NOMO-1 treated with DMSO at 0.1 percent for 48 hours (cell line): ENCODE results near the gene PFKFB1.

ENCODE experiments used
- DNase-seq: peaks from one replicate; lab custom pipeline; 2025; ENCODE audit not compliant: unreplicated experiment; lab: John Stamatoyannopoulos, UW

Gene PFKFB1

GRCh38 chrX:54994099-54994498 is at the start of gene PFKFB1:
PFKFB1 (minus strand) TSS chrX:54994188; CDS start chrX:54994007, 181 bp downstream.
- DNase-seq: no peak

GRCh38 chrX:55041514-55041913 is 47.5 kb upstream of the PFKFB1 start:
- no peak for DNase-seq

- DNase-seq: no peak
Observed at GRCh38 chrX:55039471-55039870, 45.5 kb upstream of the PFKFB1 start.

GRCh38 chrX:55033429-55033828 is 39.4 kb upstream of the PFKFB1 start:
- no peak for DNase-seq

- DNase-seq: no peak
Observed at GRCh38 chrX:55030271-55031205, 36.5 kb upstream of the PFKFB1 start, which contains the start of gene ALAS2. ALAS2 (minus strand) TSS chrX:55030977; CDS start chrX:55026000, 4,977 bp downstream.

GRCh38 chrX:55029291-55029690 is 35.3 kb upstream of the PFKFB1 start:
- DNase-seq: no peak

- no peak for DNase-seq
Observed at GRCh38 chrX:55028611-55029010, 34.6 kb upstream of the PFKFB1 start.

- DNase-seq: no peak
Observed at GRCh38 chrX:55028040-55028439, 34.1 kb upstream of the PFKFB1 start.

- no peak for DNase-seq
Observed at GRCh38 chrX:55026840-55027239, 32.9 kb upstream of the PFKFB1 start.

GRCh38 chrX:55026143-55026542 is 32.2 kb upstream of the PFKFB1 start:
- DNase-seq: no peak

- DNase-seq: no peak
Observed at GRCh38 chrX:55014897-55015299, 20.9 kb upstream of the PFKFB1 start.

- DNase-seq: no peak
Observed at GRCh38 chrX:55011294-55011693, 17.3 kb upstream of the PFKFB1 start.

GRCh38 chrX:55008571-55009358 is 14.8 kb upstream of the PFKFB1 start:
- DNase-seq: peak; percentile 55

- no peak for DNase-seq
Observed at GRCh38 chrX:55007656-55008055, 13.7 kb upstream of the PFKFB1 start.

GRCh38 chrX:55006827-55007621 is 13.0 kb upstream of the PFKFB1 start:
- DNase-seq: no peak

GRCh38 chrX:55005256-55005655 is 11.3 kb upstream of the PFKFB1 start:
- no peak for DNase-seq

GRCh38 chrX:55004231-55004630 is 10.2 kb upstream of the PFKFB1 start:
- DNase-seq: no peak

GRCh38 chrX:54999717-55000598 is 6.0 kb upstream of the PFKFB1 start, which contains the start of gene APEX2:
APEX2 (plus strand) TSS chrX:55000363; CDS start chrX:55000423, 60 bp downstream.
- DNase-seq: peak; percentile 85

- DNase-seq: no peak
Observed at GRCh38 chrX:54995621-54996020, 1.6 kb upstream of the PFKFB1 start.
